SJSA1 (cell line): ENCODE data around the gene FPR3. TPM values are rescaled to one million over a fixed set of nuclear protein-coding genes. Genes with fewer than 3 reads are reported as not detected.
"Not testable (repeated sequence)": the region's sequence is repeated elsewhere in the genome, so short reads cannot be mapped to it uniquely, and the experiment has no call there.

Experiments used
- DNase-seq, 2 experiments: peaks; one replicate each; pipeline ENCODE4 v3.0.0-alpha.2; 2015 to 2020; ENCODE audit warnings: low spot score in 2 of 2, low read depth in 1 of 2
- H3K27ac ChIP-seq: fragments of 250-450 bp; sonication (Bioruptor Pico); 2 replicates; pipeline ENCODE4 v1.5.1; 2020; ENCODE audit warnings: mild to moderate bottlenecking, moderate library complexity
- H3K27me3 ChIP-seq: fragments of 250-450 bp; sonication (Bioruptor Pico); replicated peaks from 2 replicates; pipeline ENCODE4 v1.5.1; 2020; ENCODE audit warnings: mild to moderate bottlenecking, moderate library complexity
- H3K36me3 ChIP-seq: fragments of 250-450 bp; sonication (Bioruptor Pico); 2 replicates; pipeline ENCODE4 v1.5.1; 2020; ENCODE audit warnings: mild to moderate bottlenecking
- H3K4me1 ChIP-seq: fragments of 250-450 bp; sonication (Bioruptor Pico); replicated peaks from 2 replicates; pipeline ENCODE4 v1.6.1; 2021; ENCODE audit warnings: mild to moderate bottlenecking
- H3K4me3 ChIP-seq: fragments of 250-450 bp; sonication (Bioruptor Pico); 2 replicates; pipeline ENCODE4 v1.5.1; 2020; ENCODE audit warnings: mild to moderate bottlenecking
- H3K9me3 ChIP-seq: fragments of 250-450 bp; sonication (Bioruptor Pico); replicated peaks from 2 replicates; pipeline ENCODE4 v1.5.1; 2020; ENCODE audit warnings: mild to moderate bottlenecking
- total RNA-seq: library from RNA; depleted of rRNA; stranded (reverse); fragments of >200 nt; shearing (Covaris generic); gene quantifications from 2 replicates; pipeline ENCODE4 v1.2.3, GENCODE V29; 2014

The FPR3 gene
- total RNA-seq, 1 experiment from 2014 or later, result not detected

DNA sequence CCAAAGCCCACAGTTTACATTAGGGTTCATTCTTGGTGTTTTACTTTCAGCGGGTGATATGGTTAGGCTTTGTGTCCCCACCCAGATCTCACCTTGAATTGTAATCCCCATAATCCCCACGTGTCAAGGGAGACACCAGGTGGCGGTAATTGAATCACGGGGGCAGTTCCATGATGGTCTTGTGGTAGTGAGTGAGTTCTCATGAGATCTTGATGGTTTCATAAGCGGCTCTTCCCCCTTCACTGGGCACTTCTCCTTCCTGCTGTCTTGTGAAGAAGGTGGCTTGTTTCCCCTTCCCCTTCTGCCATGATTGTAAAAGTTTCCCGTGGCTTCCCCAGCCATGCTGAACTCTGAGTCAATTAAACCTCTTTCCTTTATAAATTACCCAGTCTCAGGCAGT is 22.0 kb upstream of the FPR3 start:
- Histone ChIP-seq H3K4me3 (no peak overlapping the region), H3K4me1 (no peaks in the 10 kb centered on the region), H3K9me3 (no peaks in the 10 kb centered on the region), H3K36me3 (no peaks in the 10 kb centered on the region), H3K27ac (no peak overlapping the region), H3K27me3 (no peaks in the 10 kb centered on the region)
- no peak for DNase-seq

DNA sequence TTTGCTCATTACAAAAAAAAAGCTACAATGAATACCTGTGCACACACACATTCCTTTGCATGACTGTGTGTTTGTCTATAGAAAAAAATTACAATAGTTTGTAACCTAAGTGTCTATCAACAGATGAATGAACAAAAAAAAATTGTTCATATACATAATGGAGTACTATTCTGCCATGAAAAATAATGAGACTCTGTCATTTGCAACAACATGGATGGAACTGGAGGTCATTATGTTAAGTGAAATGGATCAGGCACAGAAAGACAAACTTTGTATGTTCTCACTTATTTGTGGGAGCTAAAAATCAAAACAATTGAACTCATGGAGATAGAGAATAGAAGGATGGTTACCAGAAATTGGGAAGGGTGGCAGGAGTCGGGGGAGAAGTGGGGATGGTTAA is 18.4 kb upstream of the FPR3 start:
- not testable (repeated sequence) for H3K4me1 ChIP-seq, H3K9me3 ChIP-seq, DNase-seq, H3K27ac ChIP-seq, H3K36me3 ChIP-seq, H3K4me3 ChIP-seq, H3K27me3 ChIP-seq

DNA sequence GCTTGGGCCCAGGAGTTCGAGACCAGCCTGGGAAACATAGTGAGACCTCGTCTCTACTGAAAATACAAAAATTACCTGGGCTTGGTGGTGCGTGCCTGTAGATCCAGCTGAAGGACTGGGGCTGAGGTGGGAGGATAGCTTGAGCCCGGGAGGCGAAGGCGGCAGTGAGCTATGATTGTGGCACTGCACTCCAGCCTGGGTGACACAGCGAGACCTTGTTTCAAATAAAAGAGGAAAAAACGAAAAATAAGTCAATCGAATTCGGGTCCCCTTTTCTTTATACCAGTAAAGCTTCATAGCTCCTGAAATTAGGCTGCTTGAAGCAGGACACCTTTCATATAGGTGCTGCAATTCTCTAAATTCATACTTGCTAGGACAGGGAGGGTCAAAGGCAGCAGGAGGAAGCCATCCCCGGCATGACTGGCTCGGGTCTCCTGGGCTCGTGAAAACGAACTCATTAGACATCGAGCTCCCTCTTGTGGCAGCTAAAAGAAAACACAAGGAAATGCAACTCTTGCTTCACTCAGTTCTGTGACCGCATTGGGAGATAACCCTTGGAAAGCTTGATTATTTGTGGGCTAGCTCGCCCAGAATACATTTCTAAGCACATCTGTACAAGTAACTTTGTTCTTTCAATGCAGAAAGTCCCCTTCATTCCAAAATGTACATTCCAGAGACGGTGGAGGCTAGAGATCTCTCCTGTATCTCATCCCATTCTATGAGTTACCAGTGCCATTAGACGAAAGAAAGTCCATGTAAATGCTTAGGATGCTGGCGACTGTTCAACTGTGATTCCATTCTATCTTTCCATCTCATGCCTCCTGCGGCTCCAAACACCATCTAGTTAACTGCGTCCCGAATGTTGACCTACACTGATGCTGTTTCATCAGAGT is 17.1 kb upstream of the FPR3 start:
- DNase-seq, result peak in 1 of 2 experiments; percentile 31
- no peaks in the 10 kb centered on the region for H3K27me3 ChIP-seq
- no peaks in the 10 kb centered on the region for H3K9me3 ChIP-seq
- no peaks in the 10 kb centered on the region for H3K4me1 ChIP-seq
- no peak overlapping the region for H3K27ac ChIP-seq
- H3K36me3 ChIP-seq, result no peaks in the 10 kb centered on the region
- H3K4me3 ChIP-seq, result no peak overlapping the region

DNA sequence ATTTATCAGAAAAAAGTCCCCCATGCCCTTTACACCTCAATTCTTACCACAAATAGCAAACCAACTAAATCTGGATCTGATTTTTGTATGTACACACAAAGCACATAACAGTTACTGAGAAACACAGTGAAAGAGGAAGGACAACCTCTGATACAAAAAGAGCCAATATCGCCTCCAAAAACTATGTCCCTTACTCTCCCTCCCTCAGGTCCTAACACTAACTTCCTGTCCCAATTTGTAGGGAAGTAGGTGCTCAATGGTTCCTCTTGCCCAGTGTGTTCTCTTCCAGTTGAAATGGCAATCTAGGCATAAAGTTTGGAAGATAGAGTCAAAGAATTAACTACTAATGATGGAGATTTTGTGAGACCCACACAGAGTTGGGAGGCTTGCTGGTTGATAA is 15.8 kb upstream of the FPR3 start:
- Histone ChIP-seq H3K9me3 (no peaks in the 10 kb centered on the region), H3K36me3 (no peaks in the 10 kb centered on the region), H3K4me1 (no peaks in the 10 kb centered on the region), H3K27ac (no peak overlapping the region), H3K27me3 (no peaks in the 10 kb centered on the region), H3K4me3 (no peak overlapping the region)
- DNase-seq, result no peak

DNA sequence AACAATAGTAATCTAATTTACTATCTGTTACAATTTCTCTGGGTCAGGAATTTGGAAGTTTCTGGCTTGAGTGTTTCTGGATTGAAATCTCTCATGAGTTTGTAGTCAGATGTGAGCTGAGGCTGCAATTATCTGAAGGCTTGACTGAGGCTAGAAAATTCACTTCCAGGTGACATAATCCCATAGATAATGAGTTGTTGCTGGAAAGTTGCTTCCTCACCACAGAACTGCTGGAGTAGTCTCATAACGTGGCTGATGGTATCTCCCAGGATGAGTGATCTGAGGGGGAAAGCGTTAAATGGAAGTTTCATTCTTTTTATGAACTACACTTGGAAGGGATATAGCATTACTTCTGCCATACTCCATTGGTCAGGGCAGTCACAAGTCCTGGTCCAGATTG is 15.3 kb upstream of the FPR3 start:
- no peak for DNase-seq
- H3K36me3 ChIP-seq, result no peaks in the 10 kb centered on the region
- no peaks in the 10 kb centered on the region for H3K4me1 ChIP-seq
- no peaks in the 10 kb centered on the region for H3K27me3 ChIP-seq
- no peak overlapping the region for H3K27ac ChIP-seq
- no peaks in the 10 kb centered on the region for H3K9me3 ChIP-seq
- no peak overlapping the region for H3K4me3 ChIP-seq

DNA sequence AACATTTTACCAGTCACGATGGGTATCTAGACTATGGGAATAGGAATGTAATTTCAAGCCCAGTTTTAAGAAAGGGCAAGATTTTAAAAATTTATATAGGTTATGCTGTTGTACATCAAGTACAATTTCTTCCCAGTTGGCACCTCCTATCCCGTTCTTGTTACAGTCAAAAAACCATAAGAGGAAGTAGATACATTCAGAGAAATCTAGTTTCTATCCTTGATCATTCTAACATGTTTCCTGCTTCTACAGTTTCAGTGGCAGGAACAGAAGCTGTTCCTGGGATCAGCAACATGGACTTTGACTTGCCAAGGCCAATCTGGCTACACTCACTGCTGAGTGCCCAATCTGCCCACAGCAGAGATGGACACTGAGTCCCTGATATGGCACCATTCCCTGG is 14.7 kb upstream of the FPR3 start:
- Histone ChIP-seq H3K4me3 (no peak overlapping the region), H3K36me3 (no peaks in the 10 kb centered on the region), H3K4me1 (no peaks in the 10 kb centered on the region), H3K9me3 (no peaks in the 10 kb centered on the region), H3K27ac (no peak overlapping the region), H3K27me3 (no peaks in the 10 kb centered on the region)
- no peak for DNase-seq

DNA sequence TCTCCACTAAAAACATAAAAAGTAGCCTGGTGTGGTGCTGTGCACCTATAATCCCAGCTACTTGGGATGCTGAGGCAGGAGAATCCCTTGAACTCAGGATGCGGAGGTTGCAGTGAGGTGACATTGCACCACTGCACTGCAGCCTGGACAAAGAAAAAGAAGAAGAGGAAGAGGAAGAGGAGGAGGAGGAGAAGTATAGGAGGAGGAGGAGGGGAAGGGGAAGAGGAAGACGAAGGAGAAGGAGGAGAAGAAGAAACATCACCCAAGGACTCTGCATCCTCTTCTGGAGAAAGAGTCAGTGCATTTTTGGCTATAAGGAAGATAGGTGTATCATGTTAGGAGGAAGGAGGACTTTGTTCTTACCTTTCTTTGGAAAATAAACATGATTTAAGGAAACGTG is 13.0 kb upstream of the FPR3 start:
- no peaks in the 10 kb centered on the region for H3K4me1 ChIP-seq
- H3K9me3 ChIP-seq, result no peaks in the 10 kb centered on the region; the same call in 1 of the 2 replicates
- no peak for DNase-seq
- no peak overlapping the region for H3K27ac ChIP-seq
- no peak overlapping the region for H3K4me3 ChIP-seq
- H3K27me3 ChIP-seq, result no peaks in the 10 kb centered on the region
- H3K36me3 ChIP-seq, result no peaks in the 10 kb centered on the region

DNA sequence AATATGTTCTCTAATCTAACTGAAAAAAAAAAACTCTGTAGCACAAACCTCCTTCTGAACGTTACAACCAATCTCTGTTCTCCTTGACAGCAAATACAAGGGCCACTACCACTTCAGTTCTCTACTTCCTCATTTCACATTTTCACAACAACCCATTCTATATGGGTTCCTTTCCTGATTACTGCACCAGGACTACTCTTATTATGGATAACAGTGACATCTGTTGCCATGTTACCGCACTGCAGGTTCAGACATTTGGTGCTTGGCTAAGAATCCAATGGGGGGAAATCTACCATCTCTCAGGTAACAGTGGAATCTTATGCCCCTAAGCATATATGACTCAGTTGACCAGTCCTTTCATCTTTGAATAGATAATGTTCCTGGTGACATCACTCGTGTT is 11.6 kb upstream of the FPR3 start:
- no peaks in the 10 kb centered on the region for H3K4me1 ChIP-seq

DNA sequence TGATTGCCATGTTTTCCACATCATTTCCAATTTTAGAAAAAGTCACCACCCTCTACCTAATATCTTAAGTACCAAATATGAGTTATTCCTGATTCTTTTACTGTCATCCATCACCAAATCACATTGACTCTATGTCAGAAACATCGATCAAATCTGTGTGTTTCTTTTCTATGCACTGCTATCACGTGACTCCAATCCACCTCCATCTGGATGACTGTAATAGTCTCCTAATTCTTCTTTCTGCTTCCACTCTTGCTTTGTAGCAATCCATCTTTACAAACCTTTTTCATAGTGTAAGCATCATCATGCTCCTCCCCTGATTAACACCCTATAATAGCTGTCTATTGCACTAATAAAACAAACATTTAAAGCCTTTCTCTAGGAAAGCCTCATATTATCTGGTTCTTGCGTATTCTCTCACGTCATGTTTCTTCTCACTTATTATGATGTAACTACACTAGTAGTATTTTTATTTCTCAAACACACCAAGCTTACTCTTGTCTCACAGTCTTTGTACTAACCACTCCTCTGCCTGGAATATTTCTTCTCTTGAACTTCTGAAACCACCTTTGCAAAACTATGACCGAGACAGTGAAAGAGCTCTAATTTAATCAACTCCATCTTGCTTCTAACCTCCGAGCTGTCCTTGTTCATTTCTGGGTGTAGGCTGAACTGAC is 10.7 kb upstream of the FPR3 start:
- Histone ChIP-seq H3K4me1 (no peaks in the 10 kb centered on the region), H3K36me3 (no peaks in the 10 kb centered on the region), H3K9me3 (no peaks in the 10 kb centered on the region; the same call in 1 of the 2 replicates), H3K4me3 (no peak overlapping the region), H3K27ac (no peak overlapping the region), H3K27me3 (no peaks in the 10 kb centered on the region)
- DNase-seq, result no peak

More for the DNA sequence above, 11.6 kb upstream of the FPR3 start:
- H3K9me3 ChIP-seq, result no peaks in the 10 kb centered on the region; the same call in 1 of the 2 replicates
- H3K27me3 ChIP-seq, result no peaks in the 10 kb centered on the region
- no peak overlapping the region for H3K27ac ChIP-seq
- DNase-seq, result no peak
- H3K4me3 ChIP-seq, result no peak overlapping the region
- no peaks in the 10 kb centered on the region for H3K36me3 ChIP-seq

DNA sequence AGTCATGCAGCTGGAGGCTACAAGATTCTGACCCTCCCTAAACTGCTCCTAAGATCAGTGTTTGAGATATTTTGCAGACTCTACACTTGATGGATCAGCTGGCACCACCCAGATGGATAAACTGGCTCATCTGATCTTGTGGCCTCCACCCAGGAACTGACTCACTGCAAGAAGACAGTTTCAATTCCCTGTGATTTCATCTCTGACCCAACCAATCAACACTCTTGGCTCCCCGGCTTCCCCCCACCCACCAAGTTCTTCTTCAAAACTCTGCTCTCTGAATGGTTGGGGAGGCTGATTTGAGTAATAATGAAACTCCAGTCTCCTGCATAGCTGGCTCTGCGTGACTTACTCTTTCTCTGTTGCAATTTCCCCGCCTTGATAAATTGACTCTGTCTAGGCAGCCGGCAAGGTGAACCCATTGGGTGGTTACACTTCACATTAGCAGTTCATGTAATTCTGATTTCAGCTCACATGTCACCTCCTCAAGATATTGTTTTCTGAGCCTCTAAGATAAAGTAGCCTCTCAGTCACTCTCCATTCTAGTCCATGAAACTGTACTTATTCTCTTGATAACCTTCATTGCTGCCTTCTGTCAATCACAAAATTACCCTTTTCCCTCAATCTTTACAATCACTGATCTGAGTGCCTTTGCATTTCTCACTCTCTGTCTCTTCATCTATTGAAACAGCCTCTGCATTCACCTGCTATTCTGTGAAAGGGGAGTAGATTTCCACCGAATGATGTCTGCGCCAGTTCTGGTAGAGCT is 9.9 kb upstream of the FPR3 start:
- no peak for DNase-seq
- no peak overlapping the region for H3K27ac ChIP-seq

DNA sequence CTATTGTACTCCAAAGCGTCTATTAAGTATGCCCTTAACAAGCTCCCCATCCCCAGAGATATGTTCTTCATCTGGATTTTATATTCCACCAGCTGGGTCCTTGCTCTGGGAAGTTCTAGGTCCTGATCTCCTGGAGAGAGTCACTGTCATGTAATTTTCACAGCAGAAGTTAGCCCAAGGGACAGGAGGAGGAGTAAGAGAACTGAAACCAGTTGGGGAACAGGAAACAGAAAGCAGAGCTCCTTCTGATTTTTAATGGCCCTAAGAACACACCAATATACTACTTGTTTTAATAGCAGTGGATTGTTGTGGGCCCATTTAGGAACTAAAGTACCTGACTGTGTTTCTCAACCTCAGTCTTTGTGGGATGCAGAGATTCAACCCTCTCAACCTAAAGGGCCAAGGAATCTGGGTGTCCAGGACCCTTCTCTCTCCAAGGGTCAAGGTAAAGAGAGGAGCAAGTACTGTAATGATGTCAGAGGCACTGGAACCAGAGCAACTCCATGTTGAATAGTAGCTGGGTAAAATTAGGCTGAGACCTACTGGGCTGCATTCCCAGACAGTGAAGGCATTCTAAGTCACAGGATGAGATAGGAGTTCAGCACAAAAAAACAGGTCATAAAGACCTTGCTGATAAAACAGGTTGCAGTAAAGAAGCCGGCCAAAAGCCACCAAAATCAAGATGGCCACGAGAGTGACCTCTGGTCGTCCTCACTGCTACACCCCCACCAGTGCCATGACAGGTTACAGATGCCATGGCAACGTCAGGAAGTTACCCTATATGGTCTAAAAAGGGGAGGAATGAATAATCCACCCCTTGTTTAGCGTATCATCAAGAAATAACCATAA is 8.1 kb upstream of the FPR3 start:
- H3K4me1 ChIP-seq, result no peaks in the 10 kb centered on the region
- no peak overlapping the region for H3K27ac ChIP-seq
- H3K27me3 ChIP-seq, result no peaks in the 10 kb centered on the region
- no peaks in the 10 kb centered on the region for H3K36me3 ChIP-seq
- H3K4me3 ChIP-seq, result no peak overlapping the region
- no peaks in the 10 kb centered on the region; the same call in 1 of the 2 replicates for H3K9me3 ChIP-seq
- no peak for DNase-seq

More for the DNA sequence above, 9.9 kb upstream of the FPR3 start:
- H3K27me3 ChIP-seq, result no peaks in the 10 kb centered on the region
- H3K4me3 ChIP-seq, result no peak overlapping the region
- H3K4me1 ChIP-seq, result no peaks in the 10 kb centered on the region
- H3K36me3 ChIP-seq, result no peaks in the 10 kb centered on the region
- H3K9me3 ChIP-seq, result no peaks in the 10 kb centered on the region; the same call in 1 of the 2 replicates

DNA sequence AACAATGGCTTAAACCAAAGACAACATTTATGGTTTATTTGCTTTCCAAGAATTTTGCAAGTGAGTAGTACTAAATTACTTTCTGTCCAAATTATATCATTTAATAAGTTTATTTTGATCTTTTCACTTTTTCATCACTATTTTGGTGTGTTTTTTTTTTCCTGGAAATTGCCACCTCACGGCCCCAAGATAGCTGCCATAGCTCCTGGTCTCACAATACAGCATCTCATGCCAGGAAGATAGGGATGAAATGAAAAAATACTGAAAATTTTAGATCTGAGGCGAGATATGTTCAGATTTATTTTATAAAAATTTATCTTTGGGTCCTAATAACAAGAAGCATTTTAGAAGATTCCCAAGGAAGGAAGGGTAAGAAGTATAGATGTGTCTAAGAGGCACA is 6.9 kb upstream of the FPR3 start:
- DNase-seq, result no peak
- Histone ChIP-seq H3K4me3 (no peak overlapping the region), H3K27ac (no peak overlapping the region), H3K36me3 (no peaks in the 10 kb centered on the region), H3K4me1 (no peaks in the 10 kb centered on the region), H3K27me3 (no peaks in the 10 kb centered on the region), H3K9me3 (no peaks in the 10 kb centered on the region; the same call in 1 of the 2 replicates)
